HepG2 (cell line): ENCODE results near the gene PHKA2. TPM values are rescaled to one million over a fixed set of nuclear protein-coding genes. Genes with fewer than 3 reads are reported as not detected.

Source experiments
- ARHGAP35 ChIP-seq: sonication (generic); formaldehyde crosslinking; IDR thresholded peaks from 2 replicates; pipeline ENCODE4 v1.9.0; 2022; ENCODE audit warnings: mild to moderate bottlenecking, inconsistent platforms, moderate library complexity, missing genetic modification reagents, borderline replicate concordance
- ARNTL ChIP-seq: sonication (generic); formaldehyde crosslinking; IDR thresholded peaks from 2 replicates; pipeline ENCODE4 v1.4.0; 2020; ENCODE audit warnings: mild to moderate bottlenecking, missing genetic modification reagents
- ASH2L ChIP-seq: fragments of 300-600, 200-600 bp; sonication (generic); IDR thresholded peaks from 2 replicates; pipeline ENCODE4 v1.7.0; 2017; ENCODE audit warnings: low read depth, mild to moderate bottlenecking, moderate library complexity, mixed read lengths, low read length; ENCODE audit not compliant: insufficient read length
- HNRNPK ChIP-seq: fragments of 200-400 bp; formaldehyde crosslinking; IDR thresholded peaks from 2 replicates; pipeline ENCODE4 v1.6.1; 2018; ENCODE audit warnings: low read length, low read depth, moderate library complexity, mild to moderate bottlenecking; ENCODE audit not compliant: poor library complexity, severe bottlenecking
- HNRNPLL ChIP-seq: fragments of 200-400 bp; formaldehyde crosslinking; IDR thresholded peaks from 2 replicates; pipeline ENCODE4 v1.6.1; 2017; ENCODE audit warnings: mild to moderate bottlenecking, low read depth, low read length; ENCODE audit not compliant: poor library complexity, severe bottlenecking
- IKZF1 ChIP-seq: fragments of 450-650 bp; IDR thresholded peaks from 2 replicates; pipeline ENCODE4 v1.7.1; 2016
- KMT2A ChIP-seq: sonication (generic); formaldehyde crosslinking; IDR thresholded peaks from 2 replicates; pipeline ENCODE4 v1.4.0; 2020; ENCODE audit warnings: missing genetic modification reagents
- MAFG ChIP-seq: sonication (generic); formaldehyde crosslinking; IDR thresholded peaks from 2 replicates; pipeline ENCODE4 v1.5.1; 2020; ENCODE audit warnings: mild to moderate bottlenecking, missing genetic modification reagents
- SALL1 ChIP-seq: sonication (generic); formaldehyde crosslinking; IDR thresholded peaks from 2 replicates; pipeline ENCODE4 v1.8.0; 2022; ENCODE audit warnings: mild to moderate bottlenecking, missing genetic modification reagents
- SMAD1 ChIP-seq: sonication (generic); formaldehyde crosslinking; IDR thresholded peaks from 2 replicates; pipeline ENCODE4 v1.4.0; 2020; ENCODE audit warnings: missing genetic modification reagents, low read depth, mild to moderate bottlenecking, borderline replicate concordance
- SNRNP70 ChIP-seq: fragments of 200-400 bp; formaldehyde crosslinking; IDR thresholded peaks from 2 replicates; pipeline ENCODE4 v1.6.1; 2017; ENCODE audit warnings: mild to moderate bottlenecking, low read depth, low read length, moderate library complexity
- ZFP36L2 ChIP-seq: sonication (generic); formaldehyde crosslinking; IDR thresholded peaks from 2 replicates; pipeline ENCODE4 v1.4.0; 2020; ENCODE audit warnings: missing genetic modification reagents
- ZFY ChIP-seq: sonication (generic); formaldehyde crosslinking; IDR thresholded peaks from 2 replicates; pipeline ENCODE4 v1.4.0; 2020; ENCODE audit warnings: missing genetic modification reagents
- ZNF496 ChIP-seq: sonication (generic); formaldehyde crosslinking; IDR thresholded peaks from 2 replicates; pipeline ENCODE4 v1.8.1; 2023; ENCODE audit warnings: mild to moderate bottlenecking, moderate library complexity, missing genetic modification reagents; ENCODE audit not compliant: insufficient replicate concordance
- ZNF572 ChIP-seq: sonication (generic); formaldehyde crosslinking; IDR thresholded peaks from 2 replicates; pipeline ENCODE4 v1.5.1; 2020; ENCODE audit warnings: mild to moderate bottlenecking, missing genetic modification reagents
- polyA plus RNA-seq, 8 experiments: library from polyadenylated mRNA; depleted of rRNA in 3 of 8; stranded (reverse) in 7 of 8; unstranded in 1 of 8; fragments of >200 nt; fragmentation: Illumina TruSeq in 4 of 8; extraction: Trizol in 4 of 8; gene quantifications; 2 replicates each; pipeline versions ENCODE4 v1.2.1 to v1.2.3, GENCODE V29; 2011 to 2016; ENCODE audit warnings: low read depth in 4 of 8, missing spikeins in 1 of 8, mixed read lengths in 1 of 8; ENCODE audit not compliant: insufficient read depth in 1 of 8
- total RNA-seq, 5 experiments: library from RNA; depleted of rRNA; stranded (reverse); fragments of >200 nt; fragmentation: Illumina TruSeq; extraction: Trizol; gene quantifications; 2 replicates each; pipeline ENCODE4 v1.2.3, GENCODE V29; 2016; ENCODE audit warnings: low read depth in 1 of 5
- TF ChIP-seq, protein P1 (sequence below): IDR thresholded peaks from 2 replicates; pipeline ENCODE4 v1.6.1; 2016; ENCODE audit warnings: low read depth, borderline replicate concordance
- TF ChIP-seq, protein P2 (sequence below): sonication (generic); formaldehyde crosslinking; IDR thresholded peaks from 2 replicates; pipeline ENCODE4 v1.4.0; 2020; ENCODE audit warnings: missing genetic modification reagents, borderline replicate concordance
- TF ChIP-seq, protein P3 (sequence below): sonication (generic); formaldehyde crosslinking; IDR thresholded peaks from 2 replicates; pipeline ENCODE4 v1.5.1; 2020; ENCODE audit warnings: mild to moderate bottlenecking, missing genetic modification reagents, moderate library complexity

Gene PHKA2
- total and polyA plus RNA-seq, 2 of the 13 experiments (the other 11 are each of a cell fraction or from before 2014, with no cell fraction given), result 20.5 to 273 TPM

DNA sequence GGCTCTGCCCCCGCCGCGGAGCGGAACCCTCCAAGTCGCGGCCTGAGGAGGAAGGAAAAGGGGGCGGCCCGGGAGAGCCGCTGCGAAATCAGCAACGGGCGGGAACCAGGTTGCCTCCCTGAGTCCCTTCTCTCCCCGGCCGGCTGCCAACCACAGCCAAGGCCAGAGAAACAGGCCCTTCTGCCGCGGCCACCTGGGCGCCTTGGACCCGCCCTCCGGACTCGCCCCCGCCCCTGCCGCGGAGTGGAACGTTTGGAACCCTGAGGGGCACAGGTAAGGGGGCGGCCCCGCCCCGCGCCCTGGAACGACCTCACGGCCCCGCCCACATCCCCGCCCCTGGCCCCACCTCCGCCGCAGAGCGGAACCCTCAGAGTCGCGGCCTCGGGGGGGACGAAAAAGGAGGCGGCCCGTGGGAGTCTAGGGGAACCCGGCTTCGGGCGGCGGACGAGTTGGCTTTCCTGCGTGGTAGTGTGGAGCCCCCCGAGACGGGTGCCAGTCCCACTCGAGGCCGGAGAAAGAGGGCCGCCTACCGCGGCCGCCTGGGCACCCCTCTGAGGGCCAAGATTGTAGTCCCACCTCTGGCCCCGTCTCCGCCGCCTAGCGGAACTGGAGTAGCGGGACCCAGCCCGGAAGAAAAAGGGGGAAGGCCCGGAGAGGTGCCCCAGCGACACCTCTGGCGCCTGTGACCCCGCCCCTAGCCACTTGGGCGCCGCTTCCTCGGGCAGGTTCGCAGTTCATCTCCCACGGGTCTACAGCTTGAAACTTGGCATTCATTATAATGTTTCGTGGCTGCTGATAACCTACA lies 669 bp upstream of the PHKA2 start (continued):
- TF ChIP-seq, protein P1, sequence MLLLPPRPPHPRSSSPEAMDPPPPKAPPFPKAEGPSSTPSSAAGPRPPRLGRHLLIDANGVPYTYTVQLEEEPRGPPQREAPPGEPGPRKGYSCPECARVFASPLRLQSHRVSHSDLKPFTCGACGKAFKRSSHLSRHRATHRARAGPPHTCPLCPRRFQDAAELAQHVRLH (CRISPR knock-in tag), result no peak
- TF ChIP-seq HNRNPK (no peak), ZFY (CRISPR knock-in tag) (peak; percentile 75), ASH2L (peak; percentile 71), MAFG (CRISPR knock-in tag) (no peak), HNRNPLL (peak; percentile 71), ZNF496 (CRISPR knock-in tag) (no peak), ZFP36L2 (CRISPR knock-in tag) (no peak), ZNF572 (CRISPR knock-in tag) (no peak), ARNTL (CRISPR knock-in tag) (peak; percentile 32; the same call in 1 of the 2 replicates), SALL1 (CRISPR knock-in tag) (peak; percentile 7), SMAD1 (CRISPR knock-in tag) (no peak), ARHGAP35 (CRISPR knock-in tag) (no peak), IKZF1 (no peak), SNRNP70 (no peak), KMT2A (no peak)
- TF ChIP-seq, protein P2, sequence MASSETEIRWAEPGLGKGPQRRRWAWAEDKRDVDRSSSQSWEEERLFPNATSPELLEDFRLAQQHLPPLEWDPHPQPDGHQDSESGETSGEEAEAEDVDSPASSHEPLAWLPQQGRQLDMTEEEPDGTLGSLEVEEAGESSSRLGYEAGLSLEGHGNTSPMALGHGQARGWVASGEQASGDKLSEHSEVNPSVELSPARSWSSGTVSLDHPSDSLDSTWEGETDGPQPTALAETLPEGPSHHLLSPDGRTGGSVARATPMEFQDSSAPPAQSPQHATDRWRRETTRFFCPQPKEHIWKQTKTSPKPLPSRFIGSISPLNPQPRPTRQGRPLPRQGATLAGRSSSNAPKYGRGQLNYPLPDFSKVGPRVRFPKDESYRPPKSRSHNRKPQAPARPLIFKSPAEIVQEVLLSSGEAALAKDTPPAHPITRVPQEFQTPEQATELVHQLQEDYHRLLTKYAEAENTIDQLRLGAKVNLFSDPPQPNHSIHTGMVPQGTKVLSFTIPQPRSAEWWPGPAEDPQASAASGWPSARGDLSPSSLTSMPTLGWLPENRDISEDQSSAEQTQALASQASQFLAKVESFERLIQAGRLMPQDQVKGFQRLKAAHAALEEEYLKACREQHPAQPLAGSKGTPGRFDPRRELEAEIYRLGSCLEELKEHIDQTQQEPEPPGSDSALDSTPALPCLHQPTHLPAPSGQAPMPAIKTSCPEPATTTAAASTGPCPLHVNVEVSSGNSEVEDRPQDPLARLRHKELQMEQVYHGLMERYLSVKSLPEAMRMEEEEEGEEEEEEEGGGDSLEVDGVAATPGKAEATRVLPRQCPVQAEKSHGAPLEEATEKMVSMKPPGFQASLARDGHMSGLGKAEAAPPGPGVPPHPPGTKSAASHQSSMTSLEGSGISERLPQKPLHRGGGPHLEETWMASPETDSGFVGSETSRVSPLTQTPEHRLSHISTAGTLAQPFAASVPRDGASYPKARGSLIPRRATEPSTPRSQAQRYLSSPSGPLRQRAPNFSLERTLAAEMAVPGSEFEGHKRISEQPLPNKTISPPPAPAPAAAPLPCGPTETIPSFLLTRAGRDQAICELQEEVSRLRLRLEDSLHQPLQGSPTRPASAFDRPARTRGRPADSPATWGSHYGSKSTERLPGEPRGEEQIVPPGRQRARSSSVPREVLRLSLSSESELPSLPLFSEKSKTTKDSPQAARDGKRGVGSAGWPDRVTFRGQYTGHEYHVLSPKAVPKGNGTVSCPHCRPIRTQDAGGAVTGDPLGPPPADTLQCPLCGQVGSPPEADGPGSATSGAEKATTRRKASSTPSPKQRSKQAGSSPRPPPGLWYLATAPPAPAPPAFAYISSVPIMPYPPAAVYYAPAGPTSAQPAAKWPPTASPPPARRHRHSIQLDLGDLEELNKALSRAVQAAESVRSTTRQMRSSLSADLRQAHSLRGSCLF (CRISPR knock-in tag), result no peak
- TF ChIP-seq, protein P3, sequence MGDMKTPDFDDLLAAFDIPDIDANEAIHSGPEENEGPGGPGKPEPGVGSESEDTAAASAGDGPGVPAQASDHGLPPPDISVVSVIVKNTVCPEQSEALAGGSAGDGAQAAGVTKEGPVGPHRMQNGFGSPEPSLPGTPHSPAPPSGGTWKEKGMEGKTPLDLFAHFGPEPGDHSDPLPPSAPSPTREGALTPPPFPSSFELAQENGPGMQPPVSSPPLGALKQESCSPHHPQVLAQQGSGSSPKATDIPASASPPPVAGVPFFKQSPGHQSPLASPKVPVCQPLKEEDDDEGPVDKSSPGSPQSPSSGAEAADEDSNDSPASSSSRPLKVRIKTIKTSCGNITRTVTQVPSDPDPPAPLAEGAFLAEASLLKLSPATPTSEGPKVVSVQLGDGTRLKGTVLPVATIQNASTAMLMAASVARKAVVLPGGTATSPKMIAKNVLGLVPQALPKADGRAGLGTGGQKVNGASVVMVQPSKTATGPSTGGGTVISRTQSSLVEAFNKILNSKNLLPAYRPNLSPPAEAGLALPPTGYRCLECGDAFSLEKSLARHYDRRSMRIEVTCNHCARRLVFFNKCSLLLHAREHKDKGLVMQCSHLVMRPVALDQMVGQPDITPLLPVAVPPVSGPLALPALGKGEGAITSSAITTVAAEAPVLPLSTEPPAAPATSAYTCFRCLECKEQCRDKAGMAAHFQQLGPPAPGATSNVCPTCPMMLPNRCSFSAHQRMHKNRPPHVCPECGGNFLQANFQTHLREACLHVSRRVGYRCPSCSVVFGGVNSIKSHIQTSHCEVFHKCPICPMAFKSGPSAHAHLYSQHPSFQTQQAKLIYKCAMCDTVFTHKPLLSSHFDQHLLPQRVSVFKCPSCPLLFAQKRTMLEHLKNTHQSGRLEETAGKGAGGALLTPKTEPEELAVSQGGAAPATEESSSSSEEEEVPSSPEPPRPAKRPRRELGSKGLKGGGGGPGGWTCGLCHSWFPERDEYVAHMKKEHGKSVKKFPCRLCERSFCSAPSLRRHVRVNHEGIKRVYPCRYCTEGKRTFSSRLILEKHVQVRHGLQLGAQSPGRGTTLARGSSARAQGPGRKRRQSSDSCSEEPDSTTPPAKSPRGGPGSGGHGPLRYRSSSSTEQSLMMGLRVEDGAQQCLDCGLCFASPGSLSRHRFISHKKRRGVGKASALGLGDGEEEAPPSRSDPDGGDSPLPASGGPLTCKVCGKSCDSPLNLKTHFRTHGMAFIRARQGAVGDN (CRISPR knock-in tag), result peak; percentile 61
